Measurements from ENCODE around the gene RPTOR.
A peak's percentile ranks its signal among the peaks of the same experiment; 100 is the strongest.

Gene RPTOR

DNA sequence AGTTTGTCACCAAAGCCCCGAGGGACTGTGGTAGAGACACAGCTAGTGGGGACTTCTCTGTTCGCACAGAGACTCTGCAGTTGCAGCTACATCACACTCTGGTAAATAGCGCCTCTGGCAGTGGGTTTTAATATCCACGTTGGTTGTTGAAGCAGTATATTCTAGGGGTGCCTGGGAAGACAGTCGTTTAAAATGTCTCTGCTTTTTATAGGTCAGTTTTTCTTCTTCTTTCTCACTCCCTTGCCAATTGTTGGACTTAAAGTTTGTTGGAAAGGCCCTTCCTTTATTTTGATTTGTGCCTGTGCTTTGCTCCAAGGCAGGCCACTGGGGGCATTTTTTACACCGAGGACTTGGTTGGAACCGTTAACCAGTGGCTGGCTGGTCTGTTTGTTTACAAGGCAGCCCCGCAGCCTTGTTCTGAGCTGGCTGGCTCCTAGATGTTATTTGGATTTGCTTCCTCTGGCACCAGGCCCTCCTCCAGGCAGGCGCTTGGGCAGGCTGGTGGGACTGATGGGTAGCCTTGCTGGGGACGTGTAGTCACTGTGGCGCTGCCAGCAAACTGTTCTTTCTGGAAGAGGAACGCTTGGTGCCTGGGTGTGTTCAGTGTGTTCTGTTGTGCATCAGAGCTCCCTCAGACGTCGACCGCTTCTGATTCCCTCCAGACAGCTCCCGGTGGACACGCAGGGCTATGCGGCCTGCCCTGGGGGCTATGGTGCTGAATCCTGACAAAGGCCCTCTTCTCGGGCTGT is 228.8 kb downstream of the RPTOR start:
- DNase-seq = no peak

DNA sequence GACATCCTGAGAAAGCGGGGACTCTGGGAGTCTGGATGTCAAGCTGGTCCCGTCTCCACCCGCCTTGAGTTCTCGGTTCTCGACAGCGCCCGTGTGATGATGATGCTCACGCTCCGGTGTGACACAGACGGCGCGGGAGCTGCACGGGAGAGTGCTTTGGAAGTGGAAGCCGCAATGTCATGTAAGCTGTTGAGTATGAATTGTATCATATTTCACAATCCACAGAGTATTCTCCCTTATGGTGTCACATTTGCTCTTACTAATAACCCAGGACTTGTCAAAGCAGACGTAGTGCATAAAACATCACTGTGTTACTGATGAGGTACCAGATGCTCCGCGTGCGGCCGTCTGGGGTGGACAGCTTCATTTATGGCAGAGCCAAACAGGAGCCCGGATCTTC is 229.5 kb downstream of the RPTOR start:
- no peak for DNase-seq

- DNase-seq = no peak
Measured at GRCh38 chr17:80774643-80775281, 230.1 kb downstream of the RPTOR start.

GRCh38 chr17:80775863-80776262 is 231.2 kb downstream of the RPTOR start:
- DNase-seq = no peak

DNA sequence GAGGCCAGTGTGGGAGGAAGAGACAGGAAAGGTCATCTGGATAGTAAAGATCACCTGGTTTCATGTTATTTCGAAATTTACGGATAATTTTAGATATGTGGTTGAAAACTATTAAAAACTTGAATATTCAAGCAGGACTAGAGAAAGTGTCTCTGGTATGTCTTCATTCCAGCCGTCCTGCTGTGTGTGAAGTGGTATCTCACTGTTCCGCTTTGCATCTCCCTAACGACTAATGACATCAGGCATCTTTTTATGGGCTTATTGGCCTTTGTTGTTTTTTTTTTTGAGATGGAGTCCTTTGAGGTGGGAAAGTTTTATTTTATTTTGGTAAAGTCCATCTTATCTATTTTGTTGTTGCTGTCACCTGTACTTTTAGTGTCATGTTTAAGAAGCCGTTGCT is 232.6 kb downstream of the RPTOR start:
- no peak for DNase-seq

DNA sequence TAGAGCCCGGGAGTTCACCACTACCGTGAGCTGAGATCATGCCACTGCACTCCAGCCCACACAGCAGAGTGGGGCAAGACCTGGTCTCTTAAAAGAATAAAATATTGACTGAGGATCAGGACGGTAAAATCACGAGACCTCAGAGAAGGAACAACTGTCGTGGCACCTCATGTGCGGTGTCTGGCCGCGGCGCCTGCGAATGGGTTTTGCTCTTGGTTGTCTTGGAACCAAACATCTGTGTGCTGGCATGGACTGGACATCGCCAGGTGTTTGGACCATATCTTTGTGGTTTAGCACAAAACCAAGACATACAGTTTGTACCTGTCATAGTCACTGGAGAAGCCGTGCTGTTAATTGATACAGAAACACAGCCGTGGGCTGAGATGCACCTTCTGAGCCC is 234.1 kb downstream of the RPTOR start:
- no peak for DNase-seq

DNA sequence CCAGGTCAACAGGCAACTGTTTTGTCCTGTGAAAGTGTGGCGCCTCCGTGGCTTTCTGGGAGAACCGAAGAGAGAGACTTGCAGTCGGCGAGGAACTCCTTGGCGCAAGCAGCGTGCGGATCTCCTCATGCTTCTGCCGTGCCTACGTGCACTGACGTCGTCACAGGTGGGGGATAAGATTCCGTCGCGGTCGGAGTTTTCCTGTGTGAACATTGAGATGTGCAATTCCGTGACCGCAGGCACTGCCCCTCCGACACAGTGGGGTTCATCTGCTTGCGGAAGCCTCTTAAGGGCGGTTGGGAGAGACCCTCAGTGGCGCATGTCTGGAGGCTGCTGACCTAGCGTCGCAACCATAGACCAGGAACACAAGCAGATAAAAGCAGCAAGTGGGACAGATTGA is 234.7 kb downstream of the RPTOR start:
- no peak for DNase-seq

- DNase-seq = no peak
Measured at GRCh38 chr17:80779961-80780380, 235.3 kb downstream of the RPTOR start.

DNA sequence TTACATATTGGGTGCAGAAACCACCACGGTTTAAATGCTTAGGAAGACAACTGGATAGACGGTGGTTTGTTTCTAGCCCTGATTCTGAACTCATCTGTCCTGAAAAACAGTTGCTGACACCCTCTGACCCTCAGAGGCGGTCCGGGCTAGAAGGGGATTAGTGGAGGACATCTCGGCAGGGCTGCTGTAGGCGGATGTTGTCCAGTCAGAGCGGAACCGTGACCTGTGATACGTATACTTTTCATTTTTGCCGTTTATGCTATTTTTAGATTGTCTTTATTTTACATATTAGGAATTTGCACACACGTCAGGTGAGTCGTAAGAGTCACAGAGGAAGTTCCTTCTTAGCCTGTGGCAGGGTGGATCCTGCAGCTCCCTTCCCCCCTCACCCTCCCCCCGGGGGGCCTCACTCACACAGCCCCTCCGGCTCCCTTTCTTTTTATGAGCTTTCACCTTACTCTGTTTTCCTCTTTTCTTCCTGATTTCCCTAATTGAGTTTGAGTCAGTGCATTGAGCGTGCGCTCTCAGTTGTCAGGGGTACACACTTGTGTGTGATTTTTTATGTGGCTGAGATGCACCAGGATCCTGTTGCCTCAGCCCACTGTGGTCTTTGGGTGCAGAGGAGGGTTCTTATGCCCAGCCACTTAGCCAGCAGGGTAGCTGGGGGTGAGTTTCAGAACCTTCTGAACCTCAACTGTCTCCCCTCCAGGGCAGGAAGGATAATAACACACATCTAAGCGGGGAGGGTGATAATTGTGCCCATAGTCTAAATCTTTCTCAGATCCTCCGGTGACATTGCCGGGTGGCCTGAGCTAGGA is 236.0 kb downstream of the RPTOR start:
- peak; percentile 17 for DNase-seq

GRCh38 chr17:80781211-80781610 is 236.6 kb downstream of the RPTOR start:
- DNase-seq = no peak

DNA sequence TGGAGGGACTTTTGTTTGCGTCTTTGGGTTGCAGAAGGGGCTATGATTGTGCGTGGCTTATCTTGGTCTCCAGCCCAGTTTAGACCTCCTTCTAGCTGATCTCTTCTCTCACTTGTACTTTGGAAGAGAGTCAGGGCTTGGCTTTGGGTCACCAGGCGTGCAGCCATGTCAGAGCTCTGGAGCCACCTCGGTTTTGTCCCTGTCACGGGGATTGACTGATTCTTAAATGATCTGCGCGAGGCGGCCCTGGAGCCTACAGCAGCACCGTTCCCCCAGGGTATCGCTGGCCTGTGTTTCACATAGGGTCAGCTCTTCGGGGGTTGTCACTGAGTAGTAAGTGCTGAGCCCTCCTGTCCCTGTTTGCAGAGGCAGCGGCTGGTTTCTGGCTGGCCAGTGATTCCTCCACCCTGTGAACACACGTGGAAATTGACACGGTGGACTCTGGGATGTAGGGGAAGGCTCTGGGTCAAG is 237.2 kb downstream of the RPTOR start:
- no peak for DNase-seq

DNA sequence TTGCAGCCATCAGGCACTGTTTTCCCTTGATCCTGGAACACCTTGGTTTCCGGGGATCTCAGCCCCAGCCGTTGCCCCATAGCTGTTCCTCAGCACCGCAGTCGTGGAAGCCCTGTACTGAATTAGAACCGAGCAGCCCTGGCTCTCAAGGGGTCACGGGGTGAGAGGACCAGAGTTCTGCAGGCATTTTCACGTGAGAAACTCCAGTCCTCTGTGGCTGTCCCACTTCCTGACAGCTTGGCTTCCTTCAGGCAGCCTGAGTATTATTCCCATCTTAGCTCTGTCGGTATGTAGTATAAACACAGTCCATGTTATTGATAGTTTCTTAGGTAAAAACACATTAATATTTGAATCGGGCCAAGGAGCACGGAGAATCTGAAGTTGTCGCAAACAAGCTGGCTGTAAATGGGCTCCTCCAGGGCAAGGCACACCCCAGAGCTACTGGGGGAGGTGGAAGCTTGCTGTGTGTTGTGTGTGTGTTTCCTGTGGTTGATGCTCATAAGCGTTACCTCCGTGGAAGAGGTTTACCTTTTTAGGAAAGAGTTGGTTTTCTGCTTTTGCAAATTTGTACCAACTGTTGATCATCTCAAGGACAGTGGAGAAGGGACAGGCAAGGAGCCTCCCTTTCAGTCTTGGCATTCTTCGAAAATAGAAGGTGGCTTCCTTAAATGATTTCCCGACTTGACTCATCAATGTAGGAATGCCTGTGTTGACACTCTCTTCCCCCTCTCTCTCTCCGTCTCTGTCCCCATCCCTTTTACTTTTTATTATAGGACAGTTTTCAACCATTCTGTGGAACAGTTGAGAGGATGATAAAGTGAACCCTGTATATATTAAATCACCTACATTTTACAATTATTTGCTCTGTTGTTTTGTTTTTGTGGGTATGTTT is 238.1 kb downstream of the RPTOR start:
- peak; percentile 73 for DNase-seq

DNA sequence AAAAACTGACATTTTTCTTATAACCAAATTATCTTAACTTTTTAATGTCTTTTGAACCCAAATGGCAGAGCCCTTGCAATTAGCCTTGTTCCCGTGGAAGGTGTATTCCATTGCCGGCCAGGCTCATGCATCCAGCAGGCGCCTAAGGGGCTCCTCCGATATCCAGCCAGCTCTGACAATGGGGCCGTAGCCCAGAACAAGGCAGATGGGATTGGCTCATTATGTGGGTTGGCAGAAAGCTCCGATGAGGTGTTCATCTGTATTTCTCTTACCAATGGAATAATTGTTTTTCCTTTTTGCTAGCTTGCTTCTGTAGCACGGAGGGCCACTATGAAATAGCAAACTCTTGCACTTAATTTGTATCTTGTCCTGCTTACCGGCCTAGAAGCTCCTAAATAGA is 238.8 kb downstream of the RPTOR start:
- DNase-seq = no peak

DNA sequence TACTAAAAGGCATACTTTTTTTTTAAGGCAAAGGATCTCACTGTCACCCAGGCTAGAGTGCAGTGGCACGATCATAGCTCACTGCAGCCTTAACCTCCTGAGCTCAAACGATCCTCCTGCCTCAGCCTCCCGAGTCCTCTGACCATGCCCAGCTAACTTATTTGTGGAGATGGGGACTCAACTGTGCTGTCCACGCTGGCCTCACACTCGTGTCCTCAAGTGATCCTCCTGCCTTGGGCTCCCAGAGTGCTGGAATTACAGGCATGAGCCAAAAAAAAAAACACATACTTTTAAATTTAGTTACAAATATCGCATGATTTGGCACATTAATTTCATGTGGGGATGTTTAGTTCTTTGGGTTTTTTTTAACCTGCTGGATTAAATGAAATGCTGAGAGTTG is 239.3 kb downstream of the RPTOR start:
- no peak for DNase-seq

- peak; percentile 20 for DNase-seq
Measured at GRCh38 chr17:80785477-80786178, 241.0 kb downstream of the RPTOR start.

- DNase-seq = no peak
Measured at GRCh38 chr17:80786470-80786869, 241.8 kb downstream of the RPTOR start.

- DNase-seq = no peak
Measured at GRCh38 chr17:80786887-80787286, 242.2 kb downstream of the RPTOR start.

GRCh38 chr17:80787881-80788280 is 243.2 kb downstream of the RPTOR start:
- no peak for DNase-seq

DNA sequence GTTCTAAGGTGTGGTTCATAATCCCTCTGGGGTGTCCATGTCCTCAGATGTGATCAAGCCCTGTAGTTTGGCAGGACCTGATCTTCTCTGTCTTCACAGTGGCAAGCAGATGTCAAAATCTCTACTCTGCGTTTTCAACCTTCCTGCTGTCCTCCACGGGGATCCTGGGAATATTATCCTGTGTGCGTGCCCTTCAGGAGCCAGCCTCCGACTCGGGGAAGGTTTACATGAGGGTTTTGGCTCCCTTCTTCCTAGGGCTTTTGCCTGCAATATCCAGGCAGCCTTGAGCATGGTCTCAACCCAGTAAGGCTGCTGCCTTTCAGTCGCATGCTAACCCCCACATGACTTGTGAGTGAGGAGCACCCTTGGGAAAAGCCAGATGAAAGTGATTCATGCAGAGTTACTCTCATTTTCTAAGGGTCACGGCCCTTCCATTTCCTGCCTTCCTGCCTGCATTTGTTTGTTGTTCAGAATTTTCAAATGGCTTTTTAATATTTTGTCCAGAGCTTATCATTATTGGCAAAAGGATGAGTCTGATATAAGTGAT is 244.8 kb downstream of the RPTOR start:
- peak; percentile 11 for DNase-seq

GRCh38 chr17:80790021-80790765 is 245.6 kb downstream of the RPTOR start:
- DNase-seq = peak; percentile 50

Measured in CD4-positive, alpha-beta T cell treated with Interleukin-4 for 4 hours (primary cell).